ENCODE data around the gene NEDD4. TPM values are rescaled to one million over a fixed set of nuclear protein-coding genes. Genes with fewer than 3 reads are reported as not detected.

NEDD4 gene
- total RNA-seq, 4 donors from 2014 or later, result 16.7 to 40.4 (median 29.4) TPM

DNA sequence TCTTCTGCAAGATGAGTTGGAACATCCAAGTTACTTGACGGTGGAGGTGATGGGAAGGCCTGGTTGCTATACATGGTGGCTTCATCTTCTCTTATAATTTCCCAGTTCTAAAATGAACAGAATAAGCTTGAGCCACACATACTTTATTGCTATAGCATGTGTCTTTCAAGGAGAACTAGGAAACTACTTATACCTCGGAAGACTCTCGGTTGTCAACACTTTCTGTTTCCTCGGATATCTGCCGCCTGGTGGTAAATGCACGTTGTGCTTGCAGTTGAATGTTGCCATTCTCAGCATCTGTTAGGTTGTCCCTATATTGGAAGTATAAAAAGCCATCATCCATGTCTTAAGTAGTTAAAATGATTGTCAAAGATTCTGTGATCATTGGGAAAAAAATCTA, 132.9 kb downstream of the NEDD4 start:
- no peak for DNase-seq (ENCODE audit: low spot score in 2 of 2)
- WGBS, 2 donors, result 78 to 94% methylated on average over 6 of the region's 6 CpGs
- TF ChIP-seq, protein P1, sequence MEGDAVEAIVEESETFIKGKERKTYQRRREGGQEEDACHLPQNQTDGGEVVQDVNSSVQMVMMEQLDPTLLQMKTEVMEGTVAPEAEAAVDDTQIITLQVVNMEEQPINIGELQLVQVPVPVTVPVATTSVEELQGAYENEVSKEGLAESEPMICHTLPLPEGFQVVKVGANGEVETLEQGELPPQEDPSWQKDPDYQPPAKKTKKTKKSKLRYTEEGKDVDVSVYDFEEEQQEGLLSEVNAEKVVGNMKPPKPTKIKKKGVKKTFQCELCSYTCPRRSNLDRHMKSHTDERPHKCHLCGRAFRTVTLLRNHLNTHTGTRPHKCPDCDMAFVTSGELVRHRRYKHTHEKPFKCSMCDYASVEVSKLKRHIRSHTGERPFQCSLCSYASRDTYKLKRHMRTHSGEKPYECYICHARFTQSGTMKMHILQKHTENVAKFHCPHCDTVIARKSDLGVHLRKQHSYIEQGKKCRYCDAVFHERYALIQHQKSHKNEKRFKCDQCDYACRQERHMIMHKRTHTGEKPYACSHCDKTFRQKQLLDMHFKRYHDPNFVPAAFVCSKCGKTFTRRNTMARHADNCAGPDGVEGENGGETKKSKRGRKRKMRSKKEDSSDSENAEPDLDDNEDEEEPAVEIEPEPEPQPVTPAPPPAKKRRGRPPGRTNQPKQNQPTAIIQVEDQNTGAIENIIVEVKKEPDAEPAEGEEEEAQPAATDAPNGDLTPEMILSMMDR (IDR thresholded peaks at IDR 0.05), result no peak
- TF ChIP-seq POLR2A (IDR thresholded peaks at IDR 0.05), result no peak
- no peak overlapping the region for H3K4me3 ChIP-seq (ENCODE audit: low read depth, poor library complexity, severe bottlenecking)
- intact Hi-C loops (cut with DNase I; ENCODE audit: low total_unique reads), result no loop called here

DNA sequence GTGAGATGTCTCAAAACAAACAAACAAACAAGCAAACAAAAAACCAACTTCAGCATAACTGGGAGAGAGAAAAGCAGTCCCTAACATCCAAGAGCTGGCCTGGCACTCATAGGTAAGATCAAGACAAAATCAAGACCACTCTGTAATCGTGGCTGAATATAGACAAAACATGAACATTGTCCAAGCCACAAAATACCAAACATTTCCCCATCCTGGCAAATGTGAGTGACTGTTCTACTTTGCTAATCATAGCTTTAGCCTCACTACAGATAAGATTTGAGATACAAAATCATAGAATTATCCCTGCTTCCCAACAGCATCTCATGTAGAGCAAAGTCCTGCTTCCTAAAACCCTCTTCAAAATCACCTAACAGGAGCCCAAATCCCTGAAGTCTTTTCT, 133.7 kb downstream of the NEDD4 start:
- H3K4me3 ChIP-seq (ENCODE audit: low read depth, poor library complexity, severe bottlenecking), result no peak overlapping the region
- TF ChIP-seq, protein P1 (IDR thresholded peaks at IDR 0.05), result no peak
- TF ChIP-seq POLR2A (IDR thresholded peaks at IDR 0.05), result no peak
- WGBS, 2 donors, result 86 to 90% methylated on average over 1 of the region's 1 CpG
- DNase-seq (ENCODE audit: low spot score in 2 of 2), result no peak
- intact Hi-C loops (cut with DNase I; ENCODE audit: low total_unique reads), result no loop called here

DNA sequence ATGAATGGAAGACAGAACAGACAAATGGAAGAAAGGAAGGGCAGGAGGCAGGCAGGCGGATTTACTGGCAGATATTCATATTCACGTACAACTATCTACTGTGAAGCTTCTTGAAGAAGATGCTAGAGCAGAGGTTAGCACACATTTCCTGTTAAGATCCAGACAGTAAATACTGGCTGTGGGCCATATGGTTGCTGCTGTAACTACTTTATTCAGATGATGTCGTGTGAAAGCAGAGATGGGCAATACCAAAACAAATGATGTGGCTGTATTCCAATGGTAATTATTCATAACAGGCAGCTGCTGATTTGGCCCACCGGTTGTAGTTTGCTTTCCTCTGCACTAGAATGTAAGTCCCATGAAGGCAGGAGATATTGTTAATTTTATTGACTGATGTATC, 134.8 kb downstream of the NEDD4 start:
- H3K4me3 ChIP-seq (ENCODE audit: low read depth, poor library complexity, severe bottlenecking), result no peak overlapping the region
- intact Hi-C loops (cut with DNase I; ENCODE audit: low total_unique reads), result no loop called here
- 85 to 89% methylated on average over 4 of the region's 4 CpGs for WGBS, 2 donors
- no peak for DNase-seq (ENCODE audit: low spot score in 2 of 2)
- TF ChIP-seq POLR2A (IDR thresholded peaks at IDR 0.05), result no peak
- TF ChIP-seq, protein P1 (IDR thresholded peaks at IDR 0.05), result no peak

DNA sequence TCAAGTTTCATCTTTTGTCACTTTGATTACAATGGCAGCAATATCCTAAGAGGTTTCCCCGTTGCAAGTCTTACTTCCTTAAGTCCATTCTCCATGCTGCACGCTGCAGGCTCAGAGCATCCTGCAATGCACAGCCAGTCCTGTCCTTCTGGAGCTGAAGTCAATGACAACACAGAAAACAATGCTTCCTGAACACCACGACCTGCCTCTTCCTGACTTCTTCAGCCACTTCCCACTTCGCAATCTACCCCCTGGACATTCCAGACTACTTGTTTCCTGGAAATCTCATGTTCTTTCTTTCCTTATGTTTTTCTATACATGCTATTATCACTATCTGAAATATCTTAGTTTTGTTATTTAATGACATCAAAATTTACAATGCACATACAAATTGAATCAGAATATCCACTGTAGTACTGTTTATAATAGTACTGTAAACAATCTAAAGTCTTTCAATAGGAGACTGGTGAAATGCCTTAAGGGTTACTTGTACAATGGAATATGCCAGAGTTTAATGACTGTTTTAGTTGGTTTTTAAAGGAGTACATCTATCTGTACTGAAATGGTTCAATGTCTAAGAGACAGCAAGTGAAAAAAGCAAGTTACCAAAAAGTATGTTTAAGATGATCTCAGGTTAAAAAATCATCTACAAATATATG, 136.8 kb downstream of the NEDD4 start:
- no peak for DNase-seq (ENCODE audit: low spot score in 2 of 2)
- intact Hi-C loops (cut with DNase I; ENCODE audit: low total_unique reads), result no loop called here

DNA sequence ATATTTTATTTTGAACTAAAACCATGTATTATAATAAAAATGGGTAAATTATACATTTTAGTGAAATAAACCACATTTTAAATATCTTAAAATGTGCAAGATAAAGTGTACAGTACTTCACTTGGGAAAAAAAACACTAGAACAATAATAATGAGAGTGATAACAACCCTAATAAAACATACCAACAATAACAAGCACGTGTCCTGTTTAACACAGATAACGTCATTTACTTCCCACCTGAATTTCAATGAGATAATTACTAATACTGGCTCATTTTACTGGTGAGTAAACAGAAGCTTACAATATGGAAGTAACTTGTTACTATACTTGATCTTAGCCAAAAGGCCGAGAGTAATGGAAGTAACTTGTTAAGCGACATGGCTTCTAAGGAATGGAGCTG, 140.3 kb downstream of the NEDD4 start:
- intact Hi-C loops (cut with DNase I; ENCODE audit: low total_unique reads), result no loop called here
- WGBS, 2 donors, result 79 to 84% methylated on average over 4 of the region's 4 CpGs
- H3K4me3 ChIP-seq (ENCODE audit: low read depth, poor library complexity, severe bottlenecking), result no peak overlapping the region
- no peak for DNase-seq (ENCODE audit: low spot score in 2 of 2)
- TF ChIP-seq, protein P1 (IDR thresholded peaks at IDR 0.05), result no peak

More for the DNA sequence above, 136.8 kb downstream of the NEDD4 start:
- H3K4me3 ChIP-seq (ENCODE audit: low read depth, poor library complexity, severe bottlenecking), result no peak overlapping the region
- 75 to 80% methylated on average over 4 of the region's 4 CpGs for WGBS, 2 donors
- TF ChIP-seq POLR2A (IDR thresholded peaks at IDR 0.05), result no peak
- TF ChIP-seq, protein P1 (IDR thresholded peaks at IDR 0.05), result no peak

All from lower leg skin (tissue), 4 donors.